PC-9 (cell line): Measurements from ENCODE around the gene RBM33. TPM values are rescaled to one million over a fixed set of nuclear protein-coding genes. Genes with fewer than 3 reads are reported as not detected.

Experiments used
- BruUV-seq: library from RNA; stranded (reverse); fragments of 400-500 nt; replicated peaks from 2 replicates; lab custom pipeline; 2021; lab: Mats Ljungman, UMichigan
- CTCF ChIA-PET: fragments of 300-600 bp; sonication (Branson Sonifier 250); formaldehyde crosslinking; loops from one replicate; lab custom pipeline; 2022; ENCODE audit warnings: antibody characterized with exemption; lab: Charles Lee
- POLR2A ChIA-PET: fragments of 300-600 bp; sonication (Branson Sonifier 250); formaldehyde crosslinking; loops from one replicate; lab custom pipeline; 2022; ENCODE audit warnings: antibody characterized with exemption; ENCODE audit not compliant: unreplicated experiment; lab: Charles Lee
- DNase-seq, 2 experiments: peaks; one replicate each; pipeline versions ENCODE4 v3.0.0 to v3.0.0-alpha.2; 2015 to 2022; ENCODE audit warnings: mixed read lengths in 1 of 2
- H2AFZ ChIP-seq: fragments of 200-600 bp; sonication (generic); 2 replicates; pipeline ENCODE4 v1.8.1; 2017; ENCODE audit warnings: antibody characterized with exemption
- H3F3A ChIP-seq: fragments of 200-600 bp; sonication (generic); 2 replicates; pipeline ENCODE4 v1.8.1; 2017; ENCODE audit warnings: antibody characterized with exemption, mild to moderate bottlenecking, low read depth; ENCODE audit not compliant: insufficient read depth
- H3K27ac ChIP-seq: fragments of 200-600 bp; sonication (generic); 2 replicates; pipeline ENCODE4 v1.6.1; 2016; ENCODE audit warnings: mixed run types
- H3K27me3 ChIP-seq: fragments of 200-600 bp; sonication (generic); 2 replicates; pipeline ENCODE4 v1.6.1; 2016; ENCODE audit warnings: low read depth, mixed run types; ENCODE audit not compliant: insufficient read depth
- H3K36me3 ChIP-seq: fragments of 200-600 bp; sonication (generic); 2 replicates; pipeline ENCODE4 v1.6.1; 2016; ENCODE audit warnings: low read depth, mixed run types
- H3K4me1 ChIP-seq: fragments of 200-600 bp; sonication (generic); replicated peaks from 2 replicates; pipeline ENCODE4 v1.6.1; 2016; ENCODE audit warnings: mixed run types; ENCODE audit not compliant: insufficient read depth
- H3K4me2 ChIP-seq: fragments of 200-600 bp; sonication (generic); 2 replicates; pipeline ENCODE4 v1.6.1; 2017; ENCODE audit warnings: mixed run types
- H3K4me3 ChIP-seq: fragments of 200-600 bp; sonication (generic); 2 replicates; pipeline ENCODE4 v1.6.1; 2016; ENCODE audit warnings: mixed run types
- H3K79me2 ChIP-seq: fragments of 200-600 bp; sonication (generic); 2 replicates; pipeline ENCODE4 v1.6.1; 2017; ENCODE audit warnings: low read depth, mixed run types
- H3K9me2 ChIP-seq: fragments of 200-600 bp; sonication (generic); 2 replicates; pipeline ENCODE4 v1.8.1; 2017; ENCODE audit warnings: mild to moderate bottlenecking; ENCODE audit not compliant: insufficient read depth
- H3K9me3 ChIP-seq: fragments of 200-600 bp; sonication (generic); 2 replicates; pipeline ENCODE4 v1.8.1; 2016; ENCODE audit warnings: low read depth; ENCODE audit not compliant: insufficient read depth
- H4K20me1 ChIP-seq: fragments of 200-600 bp; sonication (generic); 2 replicates; pipeline ENCODE4 v1.8.1; 2017; ENCODE audit not compliant: insufficient read depth
- EZH2 ChIP-seq: fragments of 200-600 bp; sonication (generic); IDR thresholded peaks from 2 replicates; pipeline ENCODE4 v1.8.0; 2017; ENCODE audit warnings: antibody characterized with exemption, low read depth
- intact Hi-C: fragments of 100-400 bp; cut with micrococcal nuclease; formaldehyde crosslinking; loops from one replicate; pipeline ENCODE4 v1.10.0; 2022; ENCODE audit not compliant: unreplicated experiment
- total RNA-seq: library from RNA; stranded (reverse); gene quantifications from 2 replicates; pipeline ENCODE4 v1.2.3, GENCODE V29; 2021
- TF ChIP-seq, protein P1 (sequence below): fragments of 200-600 bp; sonication (generic); conservative IDR thresholded peaks from 2 replicates; pipeline ENCODE4 v1.6.1; 2017; ENCODE audit warnings: mixed run types, antibody characterized with exemption, mild to moderate bottlenecking, moderate library complexity

RBM33 gene
- total RNA-seq, 1 experiment from 2014 or later: 85.7 TPM

GRCh38 chr7:155781433-155781832, 137.0 kb downstream of the RBM33 start:
- POLR2A ChIA-PET: no interaction called here
- no peaks in the 10 kb centered on the region for H3K9me2 ChIP-seq
- H3K4me3 ChIP-seq: no peak overlapping the region
- no peaks in the 10 kb centered on the region; the same call in none of the 2 replicates for H4K20me1 ChIP-seq
- no peak for DNase-seq
- no peak overlapping the region for H2AFZ ChIP-seq
- peaks cover 8% of the 10 kb centered on the region; the same call in 1 of the 2 replicates for H3F3A ChIP-seq
- no peak overlapping the region for H3K27ac ChIP-seq
- H3K4me1 ChIP-seq: no peaks in the 10 kb centered on the region
- CTCF ChIA-PET: interaction anchor here (0.7 kb wide), 1 partner anchor 225 kb away, joined by 3 read pairs; no protein-coding TSS in a partner anchor
- H3K4me2 ChIP-seq: no peak overlapping the region
- H3K79me2 ChIP-seq: no peaks in the 10 kb centered on the region
- H3K9me3 ChIP-seq: no peaks in the 10 kb centered on the region
- intact Hi-C loops: no loop called here
- no peaks in the 10 kb centered on the region for H3K27me3 ChIP-seq
- H3K36me3 ChIP-seq: peaks cover 4% of the 10 kb centered on the region; the same call in 1 of the 2 replicates
- no TSS peak for BruUV-seq
- TF ChIP-seq, protein P1, sequence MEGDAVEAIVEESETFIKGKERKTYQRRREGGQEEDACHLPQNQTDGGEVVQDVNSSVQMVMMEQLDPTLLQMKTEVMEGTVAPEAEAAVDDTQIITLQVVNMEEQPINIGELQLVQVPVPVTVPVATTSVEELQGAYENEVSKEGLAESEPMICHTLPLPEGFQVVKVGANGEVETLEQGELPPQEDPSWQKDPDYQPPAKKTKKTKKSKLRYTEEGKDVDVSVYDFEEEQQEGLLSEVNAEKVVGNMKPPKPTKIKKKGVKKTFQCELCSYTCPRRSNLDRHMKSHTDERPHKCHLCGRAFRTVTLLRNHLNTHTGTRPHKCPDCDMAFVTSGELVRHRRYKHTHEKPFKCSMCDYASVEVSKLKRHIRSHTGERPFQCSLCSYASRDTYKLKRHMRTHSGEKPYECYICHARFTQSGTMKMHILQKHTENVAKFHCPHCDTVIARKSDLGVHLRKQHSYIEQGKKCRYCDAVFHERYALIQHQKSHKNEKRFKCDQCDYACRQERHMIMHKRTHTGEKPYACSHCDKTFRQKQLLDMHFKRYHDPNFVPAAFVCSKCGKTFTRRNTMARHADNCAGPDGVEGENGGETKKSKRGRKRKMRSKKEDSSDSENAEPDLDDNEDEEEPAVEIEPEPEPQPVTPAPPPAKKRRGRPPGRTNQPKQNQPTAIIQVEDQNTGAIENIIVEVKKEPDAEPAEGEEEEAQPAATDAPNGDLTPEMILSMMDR: no peak
- no peak for TF ChIP-seq EZH2

GRCh38 chr7:155782466-155782865, 138.0 kb downstream of the RBM33 start:
- intact Hi-C loops: no loop called here
- Histone ChIP-seq H3F3A (peaks cover 8% of the 10 kb centered on the region; the same call in 1 of the 2 replicates), H3K27ac (no peak overlapping the region), H3K4me3 (no peak overlapping the region), H4K20me1 (no peaks in the 10 kb centered on the region; the same call in none of the 2 replicates), H3K27me3 (no peaks in the 10 kb centered on the region), H3K9me2 (no peaks in the 10 kb centered on the region), H2AFZ (no peak overlapping the region), H3K4me1 (no peaks in the 10 kb centered on the region), H3K79me2 (no peaks in the 10 kb centered on the region), H3K4me2 (no peak overlapping the region), H3K36me3 (no peaks in the 10 kb centered on the region), H3K9me3 (no peaks in the 10 kb centered on the region)
- DNase-seq: no peak
- CTCF ChIA-PET: no interaction called here
- POLR2A ChIA-PET: no interaction called here
- TF ChIP-seq, protein P1: no peak
- TF ChIP-seq EZH2: no peak
- BruUV-seq: no TSS peak

DNA sequence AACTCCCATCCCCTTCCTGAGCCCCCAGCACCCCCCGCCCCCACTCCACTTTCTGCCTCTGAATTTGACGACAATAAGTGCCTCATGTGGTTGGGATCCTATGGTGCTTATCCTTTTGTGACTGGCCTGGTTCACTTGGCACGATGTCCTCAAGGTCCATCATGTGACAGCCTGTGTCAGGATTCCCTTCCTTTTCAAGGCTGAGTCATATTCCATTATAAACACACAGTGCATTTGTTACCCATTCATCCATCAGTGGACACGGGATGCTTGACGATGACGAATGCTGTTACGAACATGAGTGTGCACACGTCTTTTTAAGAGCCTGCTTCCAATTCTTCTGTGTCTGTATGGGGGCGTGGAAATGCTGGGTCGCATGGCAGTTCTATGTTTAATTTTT, 141.1 kb downstream of the RBM33 start:
- ChIA-PET CTCF (no interaction called here), POLR2A (no interaction called here)
- no peaks in the 10 kb centered on the region for H3K27me3 ChIP-seq
- intact Hi-C loops: no loop called here
- no peaks in the 10 kb centered on the region for H3K9me2 ChIP-seq
- no peak for DNase-seq
- no peak overlapping the region for H3K4me3 ChIP-seq
- H3K79me2 ChIP-seq: no peaks in the 10 kb centered on the region
- no peaks in the 10 kb centered on the region for H3K9me3 ChIP-seq
- no peak for TF ChIP-seq EZH2
- TF ChIP-seq, protein P1: no peak
- no peaks in the 10 kb centered on the region; the same call in 1 of the 2 replicates for H4K20me1 ChIP-seq
- H3K36me3 ChIP-seq: no peaks in the 10 kb centered on the region
- H3K27ac ChIP-seq: no peak overlapping the region
- H3K4me2 ChIP-seq: no peak overlapping the region
- no TSS peak for BruUV-seq
- H2AFZ ChIP-seq: no peak overlapping the region
- peaks cover 8% of the 10 kb centered on the region; the same call in 1 of the 2 replicates for H3F3A ChIP-seq
- H3K4me1 ChIP-seq: no peaks in the 10 kb centered on the region
